Lower leg skin (tissue), 3 donors: Measurements from ENCODE around the gene MGAT3.

Source experiments
- CTCF ChIP-seq, 3 donors: fragments of 450-650 bp; IDR thresholded peaks; one replicate each; pipeline ENCODE4 v1.5.1; 2016; ENCODE audit warnings: antibody characterized with exemption in 3 of 3, mild to moderate bottlenecking in 3 of 3, moderate library complexity in 2 of 3
- POLR2A ChIP-seq, 2 donors: fragments of 450-650 bp; IDR thresholded peaks; one replicate each; pipeline ENCODE4 v1.6.1; 2016 to 2017; ENCODE audit warnings: antibody characterized with exemption in 2 of 2, mild to moderate bottlenecking in 1 of 2, moderate library complexity in 1 of 2

- TF ChIP-seq POLR2A (IDR thresholded peaks at IDR 0.05) (no peak), CTCF (IDR thresholded peaks at IDR 0.05) (no peak)
These were observed 2.9 kb upstream of the MGAT3 start for GRCh38 chr22:39453765-39454378.
